HG02678 (cell line): ENCODE data around the gene DOC2B.
"Not testable (repeated sequence)": the region's sequence is repeated elsewhere in the genome, so short reads cannot be mapped to it uniquely, and the experiment has no call there.

ENCODE experiments used
- ATAC-seq: cut with Tn5 transposase; IDR thresholded peaks from one replicate; pipeline ENCODE4 v1.9.1; 2021; ENCODE audit warnings: mild to moderate bottlenecking, moderate library complexity; ENCODE audit not compliant: unreplicated experiment

DOC2B gene

GRCh38 chr17:181245-182049 lies at the start of gene DOC2B:
Gene DOC2B (minus strand): TSS chr17:181650. CDS start chr17:181479, 171 bp downstream.
- no peak for ATAC-seq

GRCh38 chr17:230395-230770 lies 48.9 kb upstream of the DOC2B start:
- ATAC-seq = no peak

- no peak for ATAC-seq
These were observed 48.4 kb upstream of the DOC2B start for GRCh38 chr17:229709-230394.

GRCh38 chr17:228951-229708 lies 47.7 kb upstream of the DOC2B start:
- no peak for ATAC-seq

- no peak for ATAC-seq
These were observed 46.6 kb upstream of the DOC2B start for GRCh38 chr17:227946-228615.

- ATAC-seq = no peak
These were observed 45.9 kb upstream of the DOC2B start for GRCh38 chr17:227078-227945.

- ATAC-seq = no peak
These were observed 44.9 kb upstream of the DOC2B start for GRCh38 chr17:226108-227077.

- no peak for ATAC-seq
These were observed 44.1 kb upstream of the DOC2B start for GRCh38 chr17:225551-225950.

- ATAC-seq = not testable (repeated sequence)
These were observed 43.1 kb upstream of the DOC2B start for GRCh38 chr17:224576-224975.

GRCh38 chr17:223723-224471 lies 42.4 kb upstream of the DOC2B start:
- ATAC-seq = no peak

GRCh38 chr17:222172-222571 lies 40.7 kb upstream of the DOC2B start:
- ATAC-seq = no peak

- ATAC-seq = no peak
These were observed 38.2 kb upstream of the DOC2B start for GRCh38 chr17:219696-220095.

GRCh38 chr17:218432-219110 lies 37.1 kb upstream of the DOC2B start:
- ATAC-seq = no peak

- ATAC-seq = no peak
These were observed 35.2 kb upstream of the DOC2B start for GRCh38 chr17:216625-217024.

- not testable (repeated sequence) for ATAC-seq
These were observed 34.4 kb upstream of the DOC2B start for GRCh38 chr17:215563-216478.

GRCh38 chr17:214881-215331 lies 33.5 kb upstream of the DOC2B start:
- ATAC-seq = no peak
